ENCODE measurements around the gene WDCP.

WDCP gene

GRCh38 chr2:24020244-24020643, 26.9 kb downstream of the WDCP start:
- TF ChIP-seq CTCF (IDR thresholded peaks at IDR 0.05), result no peak

GRCh38 chr2:24019729-24020128, 27.5 kb downstream of the WDCP start:
- H3K36me3 ChIP-seq (ENCODE audit: control insufficient read depth, insufficient read depth, low read length), result no peaks in the 10 kb centered on the region
- no peak overlapping the region for H2AFZ ChIP-seq
- no peak overlapping the region for H3K4me2 ChIP-seq (ENCODE audit: low read length)
- H3K79me2 ChIP-seq, result no peaks in the 10 kb centered on the region
- no peaks in the 10 kb centered on the region for H3K4me1 ChIP-seq
- no peak overlapping the region for H3K27ac ChIP-seq
- H3K9me3 ChIP-seq (ENCODE audit: control insufficient read depth, low read length), result no peaks in the 10 kb centered on the region
- no peak overlapping the region for H3K4me3 ChIP-seq (ENCODE audit: low read depth, low read length)
- no peak overlapping the region for H3K9ac ChIP-seq
- TF ChIP-seq CTCF (IDR thresholded peaks at IDR 0.05), result no peak
- no peaks in the 10 kb centered on the region for H3K27me3 ChIP-seq (ENCODE audit: control insufficient read depth, insufficient read depth, low read length)

More at GRCh38 chr2:24020244-24020643, 26.9 kb downstream of the WDCP start:
- H3K4me1 ChIP-seq, result no peaks in the 10 kb centered on the region
- no peak overlapping the region for H3K9ac ChIP-seq
- no peaks in the 10 kb centered on the region for H3K36me3 ChIP-seq (ENCODE audit: control insufficient read depth, insufficient read depth, low read length)
- H3K27me3 ChIP-seq (ENCODE audit: control insufficient read depth, insufficient read depth, low read length), result no peaks in the 10 kb centered on the region
- no peak overlapping the region for H3K4me2 ChIP-seq (ENCODE audit: low read length)
- H3K27ac ChIP-seq, result no peak overlapping the region
- H3K9me3 ChIP-seq (ENCODE audit: control insufficient read depth, low read length), result no peaks in the 10 kb centered on the region
- H3K4me3 ChIP-seq (ENCODE audit: low read depth, low read length), result no peak overlapping the region
- no peaks in the 10 kb centered on the region for H3K79me2 ChIP-seq
- H2AFZ ChIP-seq, result no peak overlapping the region

- H3K36me3 ChIP-seq (ENCODE audit: control insufficient read depth, insufficient read depth, low read length), result no peaks in the 10 kb centered on the region
- H3K4me1 ChIP-seq, result no peaks in the 10 kb centered on the region
- no peak overlapping the region for H3K4me3 ChIP-seq (ENCODE audit: low read depth, low read length)
- H3K27me3 ChIP-seq (ENCODE audit: control insufficient read depth, insufficient read depth, low read length), result no peaks in the 10 kb centered on the region
- H3K27ac ChIP-seq, result no peak overlapping the region
- no peaks in the 10 kb centered on the region for H3K79me2 ChIP-seq
- no peak overlapping the region for H3K9ac ChIP-seq
- H2AFZ ChIP-seq, result no peak overlapping the region
- H3K9me3 ChIP-seq (ENCODE audit: control insufficient read depth, low read length), result no peaks in the 10 kb centered on the region
- H3K4me2 ChIP-seq (ENCODE audit: low read length), result no peak overlapping the region
- no peak for TF ChIP-seq CTCF (IDR thresholded peaks at IDR 0.05)
These were observed 28.9 kb downstream of the WDCP start for GRCh38 chr2:24018241-24018640.

GRCh38 chr2:24017711-24018110, 29.5 kb downstream of the WDCP start:
- TF ChIP-seq CTCF (IDR thresholded peaks at IDR 0.05), result no peak

GRCh38 chr2:24016853-24017703, 30.1 kb downstream of the WDCP start:
- Histone ChIP-seq H3K4me1 (no peaks in the 10 kb centered on the region), H3K27me3 (ENCODE audit: control insufficient read depth, insufficient read depth, low read length) (no peaks in the 10 kb centered on the region), H3K4me2 (ENCODE audit: low read length) (no peak overlapping the region), H3K9ac (no peak overlapping the region), H3K79me2 (no peaks in the 10 kb centered on the region), H3K36me3 (ENCODE audit: control insufficient read depth, insufficient read depth, low read length) (no peaks in the 10 kb centered on the region), H3K27ac (no peak overlapping the region), H3K4me3 (ENCODE audit: low read depth, low read length) (no peak overlapping the region), H2AFZ (no peak overlapping the region), H3K9me3 (ENCODE audit: control insufficient read depth, low read length) (no peaks in the 10 kb centered on the region)
- no peak for TF ChIP-seq CTCF (IDR thresholded peaks at IDR 0.05)

More at GRCh38 chr2:24017711-24018110, 29.5 kb downstream of the WDCP start:
- H3K4me3 ChIP-seq (ENCODE audit: low read depth, low read length), result no peak overlapping the region
- no peaks in the 10 kb centered on the region for H3K27me3 ChIP-seq (ENCODE audit: control insufficient read depth, insufficient read depth, low read length)
- H3K36me3 ChIP-seq (ENCODE audit: control insufficient read depth, insufficient read depth, low read length), result no peaks in the 10 kb centered on the region
- no peak overlapping the region for H2AFZ ChIP-seq
- H3K27ac ChIP-seq, result no peak overlapping the region
- H3K9ac ChIP-seq, result no peak overlapping the region
- H3K4me2 ChIP-seq (ENCODE audit: low read length), result no peak overlapping the region
- H3K9me3 ChIP-seq (ENCODE audit: control insufficient read depth, low read length), result no peaks in the 10 kb centered on the region
- H3K4me1 ChIP-seq, result no peaks in the 10 kb centered on the region
- no peaks in the 10 kb centered on the region for H3K79me2 ChIP-seq

Data from parathyroid adenoma (tissue), 2 donors.